ENCODE measurements around the gene ETV1.

Gene ETV1

GRCh38 chr7:14020339-14020900, 31.0 kb upstream of the ETV1 start:
- no peak for TF ChIP-seq YY1 (IDR thresholded peaks at IDR 0.05; ENCODE audit: low read depth)
- TF ChIP-seq TAF1 (IDR thresholded peaks at IDR 0.05; ENCODE audit: low read depth): no peak
- TF ChIP-seq NFIC (IDR thresholded peaks at IDR 0.05): no peak
- TF ChIP-seq USF1 (IDR thresholded peaks at IDR 0.05): no peak
- TF ChIP-seq FOXM1 (IDR thresholded peaks at IDR 0.05; ENCODE audit: borderline replicate concordance, low read depth): no peak
- no peak for TF ChIP-seq TCF12 (IDR thresholded peaks at IDR 0.05; ENCODE audit: low read depth)
- no peak for TF ChIP-seq CREB1 (IDR thresholded peaks at IDR 0.05; ENCODE audit: low read depth)
- TF ChIP-seq EP300 (IDR thresholded peaks at IDR 0.05; ENCODE audit: borderline replicate concordance): no peak
- TF ChIP-seq TEAD4 (IDR thresholded peaks at IDR 0.05): no peak
- TF ChIP-seq REST (IDR thresholded peaks at IDR 0.05; ENCODE audit: low read depth): no peak

- TF ChIP-seq NFIC (IDR thresholded peaks at IDR 0.05): no peak
- no peak for TF ChIP-seq YY1 (IDR thresholded peaks at IDR 0.05; ENCODE audit: low read depth)
- TF ChIP-seq TAF1 (IDR thresholded peaks at IDR 0.05; ENCODE audit: low read depth): no peak
- no peak for TF ChIP-seq MAX (IDR thresholded peaks at IDR 0.05)
- no peak for TF ChIP-seq CREB1 (IDR thresholded peaks at IDR 0.05; ENCODE audit: low read depth)
- TF ChIP-seq CEBPB (IDR thresholded peaks at IDR 0.05): no peak
- TF ChIP-seq ZBTB7A (IDR thresholded peaks at IDR 0.05; ENCODE audit: low read depth): no peak
- no peak for TF ChIP-seq RAD21 (IDR thresholded peaks at IDR 0.05; ENCODE audit: low read depth)
- no peak for TF ChIP-seq USF1 (IDR thresholded peaks at IDR 0.05)
- no peak for TF ChIP-seq TCF12 (IDR thresholded peaks at IDR 0.05; ENCODE audit: low read depth)
- TF ChIP-seq EGR1 (IDR thresholded peaks at IDR 0.05): no peak
- TF ChIP-seq TEAD4 (IDR thresholded peaks at IDR 0.05): no peak
- TF ChIP-seq REST (IDR thresholded peaks at IDR 0.05; ENCODE audit: low read depth): no peak
- no peak for TF ChIP-seq EP300 (IDR thresholded peaks at IDR 0.05; ENCODE audit: borderline replicate concordance)
- no peak for TF ChIP-seq FOXM1 (IDR thresholded peaks at IDR 0.05; ENCODE audit: borderline replicate concordance, low read depth)
These were observed 29.3 kb upstream of the ETV1 start for GRCh38 chr7:14018751-14019150.

- TF ChIP-seq TAF1 (IDR thresholded peaks at IDR 0.05; ENCODE audit: low read depth) (no peak), RAD21 (IDR thresholded peaks at IDR 0.05; ENCODE audit: low read depth) (no peak), CEBPB (IDR thresholded peaks at IDR 0.05) (no peak), EGR1 (IDR thresholded peaks at IDR 0.05) (no peak), EP300 (IDR thresholded peaks at IDR 0.05; ENCODE audit: borderline replicate concordance) (no peak), YY1 (IDR thresholded peaks at IDR 0.05; ENCODE audit: low read depth) (no peak), TCF12 (IDR thresholded peaks at IDR 0.05; ENCODE audit: low read depth) (no peak), TEAD4 (IDR thresholded peaks at IDR 0.05) (no peak), USF1 (IDR thresholded peaks at IDR 0.05) (no peak), MAX (IDR thresholded peaks at IDR 0.05) (no peak), NFIC (IDR thresholded peaks at IDR 0.05) (no peak), ZBTB7A (IDR thresholded peaks at IDR 0.05; ENCODE audit: low read depth) (no peak)
These were observed 27.5 kb upstream of the ETV1 start for GRCh38 chr7:14016950-14017349.

- TF ChIP-seq FOXM1 (IDR thresholded peaks at IDR 0.05; ENCODE audit: borderline replicate concordance, low read depth) (no peak), USF1 (IDR thresholded peaks at IDR 0.05) (no peak), NFIC (IDR thresholded peaks at IDR 0.05) (no peak), EP300 (IDR thresholded peaks at IDR 0.05; ENCODE audit: borderline replicate concordance) (no peak), RAD21 (IDR thresholded peaks at IDR 0.05; ENCODE audit: low read depth) (no peak), TAF1 (IDR thresholded peaks at IDR 0.05; ENCODE audit: low read depth) (no peak), REST (IDR thresholded peaks at IDR 0.05; ENCODE audit: low read depth) (no peak), CREB1 (IDR thresholded peaks at IDR 0.05; ENCODE audit: low read depth) (no peak), MAX (IDR thresholded peaks at IDR 0.05) (no peak), TCF12 (IDR thresholded peaks at IDR 0.05; ENCODE audit: low read depth) (no peak), EGR1 (IDR thresholded peaks at IDR 0.05) (no peak), TEAD4 (IDR thresholded peaks at IDR 0.05) (no peak), YY1 (IDR thresholded peaks at IDR 0.05; ENCODE audit: low read depth) (no peak), CEBPB (IDR thresholded peaks at IDR 0.05) (no peak), ZBTB7A (IDR thresholded peaks at IDR 0.05; ENCODE audit: low read depth) (no peak)
These were observed 24.4 kb upstream of the ETV1 start for GRCh38 chr7:14013898-14014297.
